Keratinocyte (primary cell): ENCODE measurements around the gene SURF1. TPM values are rescaled to one million over a fixed set of nuclear protein-coding genes. Genes with fewer than 3 reads are reported as not detected.

Source experiments
- DNase-seq: peaks from one replicate; pipeline ENCODE4 v3.0.0-alpha.2; 2011; ENCODE audit warnings: low read depth, missing footprints, low spot score
- FAIRE-seq: peaks from 2 replicates; lab custom pipeline; 2011; peaks lifted over from hg19 to GRCh38; lab: Jason Lieb, UNC
- H2AFZ ChIP-seq: 2 replicates; pipeline ENCODE4 v1.6.0; 2012; ENCODE audit warnings: low read length, control low read depth, inconsistent platforms; ENCODE audit not compliant: control insufficient read depth
- H3K27ac ChIP-seq: 2 replicates; pipeline ENCODE4 v1.5.1; 2011; ENCODE audit warnings: low read length; ENCODE audit not compliant: control insufficient read depth, insufficient read depth
- H3K27me3 ChIP-seq: 3 replicates; pipeline ENCODE4 v1.6.0; 2011; ENCODE audit warnings: low read length; ENCODE audit not compliant: control insufficient read depth, insufficient read depth; ENCODE audit errors: extremely low read depth
- H3K36me3 ChIP-seq, 2 experiments: 2 replicates in 1 of 2; 3 replicates in 1 of 2; pipeline ENCODE4 v1.5.1; 2011; ENCODE audit warnings: low read length in 2 of 2, mild to moderate bottlenecking in 1 of 2; ENCODE audit not compliant: control insufficient read depth in 2 of 2, insufficient read depth in 2 of 2; ENCODE audit errors: extremely low read depth in 1 of 2
- H3K4me1 ChIP-seq: 3 replicates; pipeline ENCODE4 v1.5.1; 2011; ENCODE audit warnings: low read length; ENCODE audit not compliant: control insufficient read depth, insufficient read depth; ENCODE audit errors: extremely low read depth
- H3K4me2 ChIP-seq: 3 replicates; pipeline ENCODE4 v1.6.0; 2011; ENCODE audit warnings: low read depth, low read length; ENCODE audit not compliant: control insufficient read depth, insufficient read depth; ENCODE audit errors: extremely low read depth
- H3K4me3 ChIP-seq, 3 experiments: fragments of 200-600 bp in 1 of 3; sonication (generic) in 1 of 3; 2 replicates in 2 of 3; 3 replicates in 1 of 3; pipeline ENCODE4 v1.5.1; 2011 to 2016; ENCODE audit warnings: low read length in 3 of 3, mild to moderate bottlenecking in 3 of 3, control low read depth in 2 of 3, inconsistent platforms in 1 of 3, low read depth in 1 of 3, mixed read lengths in 1 of 3, mixed run types in 1 of 3, moderate library complexity in 1 of 3; ENCODE audit not compliant: control insufficient read depth in 2 of 3, insufficient read depth in 2 of 3; ENCODE audit errors: extremely low read depth in 1 of 3
- H3K79me2 ChIP-seq: 2 replicates; pipeline ENCODE4 v1.6.0; 2012; ENCODE audit warnings: low read length; ENCODE audit not compliant: control insufficient read depth, insufficient read depth
- H3K9ac ChIP-seq: 3 replicates; pipeline ENCODE4 v1.6.0; 2011; ENCODE audit warnings: low read length; ENCODE audit not compliant: control insufficient read depth, insufficient read depth; ENCODE audit errors: extremely low read depth
- H3K9me1 ChIP-seq: 3 replicates; pipeline ENCODE4 v1.6.0; 2011; ENCODE audit warnings: low read length; ENCODE audit not compliant: control insufficient read depth, insufficient read depth; ENCODE audit errors: extremely low read depth
- H3K9me3 ChIP-seq: 2 replicates; pipeline ENCODE4 v1.5.1; 2012; ENCODE audit warnings: low read depth, low read length; ENCODE audit not compliant: control insufficient read depth
- H4K20me1 ChIP-seq: 3 replicates; pipeline ENCODE4 v1.6.0; 2011; ENCODE audit warnings: low read length; ENCODE audit not compliant: control insufficient read depth, insufficient read depth; ENCODE audit errors: extremely low read depth
- EZH2 ChIP-seq: IDR thresholded peaks from one replicate; pipeline ENCODE4 v1.6.1; 2012; ENCODE audit warnings: inconsistent platforms, mild to moderate bottlenecking, low read length, moderate library complexity
- dilution Hi-C: fragments of 300-500 bp; cut with MboI; formaldehyde crosslinking; loops from one replicate; pipeline ENCODE4 v1.7.0; 2020; ENCODE audit warnings: low sequenced_read_pairs; ENCODE audit not compliant: extremely low pct_ligation_motif_present
- polyA plus RNA-seq, 5 experiments: library from polyadenylated mRNA; depleted of rRNA in 3 of 5; stranded (reverse) in 3 of 5; stranded (forward) in 1 of 5; unstranded in 1 of 5; fragments of >200 nt; gene quantifications; 1 replicate in 1 of 5; 2 replicates in 3 of 5; 3 replicates in 1 of 5; pipeline versions ENCODE4 v1.2.1 to v1.2.3, GENCODE V29; 2011 to 2012; ENCODE audit warnings: missing spikeins in 2 of 5, low read depth in 1 of 5, low replicate concordance in 1 of 5
- TF ChIP-seq, protein P1 (sequence below), 3 experiments: IDR thresholded peaks in 1 of 3; conservative IDR thresholded peaks in 1 of 3; optimal IDR thresholded peaks in 1 of 3; 2 replicates in 2 of 3; 3 replicates in 1 of 3; pipeline versions ENCODE3 to v1.5.1; 2011; ENCODE audit warnings: low read length in 3 of 3, mild to moderate bottlenecking in 3 of 3, moderate library complexity in 2 of 3, control low read depth in 1 of 3, inconsistent platforms in 1 of 3; ENCODE audit not compliant: insufficient read depth in 2 of 3; ENCODE audit errors: extremely low read depth in 1 of 3

SURF1 gene
- polyA plus RNA-seq, 1 donor (not counting 4 experiments of a cell fraction or from before 2014, with no cell fraction given): 31.1 TPM

DNA sequence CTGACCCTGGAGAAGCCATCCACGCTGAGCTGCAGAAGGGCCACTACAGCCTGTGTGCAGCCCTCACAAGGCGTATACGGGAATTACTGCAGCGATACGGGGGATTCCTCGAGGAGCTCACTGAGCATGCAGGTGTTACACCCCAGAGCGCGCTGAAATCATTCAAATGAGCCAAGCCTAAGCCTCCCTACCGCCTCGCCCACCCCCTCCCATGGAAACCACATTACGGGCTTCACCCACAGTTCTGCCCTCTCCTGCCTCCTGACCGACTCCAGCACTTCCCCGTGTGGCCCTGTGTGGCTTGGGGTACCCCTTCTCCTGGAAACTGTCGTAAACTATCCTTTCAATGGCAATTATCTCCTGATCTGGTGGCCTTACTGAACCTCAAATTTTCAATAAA, 33.6 kb downstream of the SURF1 start:
- H3K4me2 ChIP-seq: no peak overlapping the region
- DNase-seq (no peak), FAIRE-seq (no peak)
- no peaks in the 10 kb centered on the region for H3K9me3 ChIP-seq
- H4K20me1 ChIP-seq: no peaks in the 10 kb centered on the region
- dilution Hi-C loops: no loop called here
- no peak overlapping the region for H3K27ac ChIP-seq
- no peaks in the 10 kb centered on the region for H3K9me1 ChIP-seq
- H2AFZ ChIP-seq: no peak overlapping the region
- H3K79me2 ChIP-seq: no peaks in the 10 kb centered on the region
- H3K36me3 ChIP-seq: no peaks in the 10 kb centered on the region
- no peaks in the 10 kb centered on the region for H3K4me1 ChIP-seq
- H3K4me3 ChIP-seq: no peak overlapping the region
- H3K27me3 ChIP-seq: peaks cover 8% of the 10 kb centered on the region
- TF ChIP-seq, protein P1, sequence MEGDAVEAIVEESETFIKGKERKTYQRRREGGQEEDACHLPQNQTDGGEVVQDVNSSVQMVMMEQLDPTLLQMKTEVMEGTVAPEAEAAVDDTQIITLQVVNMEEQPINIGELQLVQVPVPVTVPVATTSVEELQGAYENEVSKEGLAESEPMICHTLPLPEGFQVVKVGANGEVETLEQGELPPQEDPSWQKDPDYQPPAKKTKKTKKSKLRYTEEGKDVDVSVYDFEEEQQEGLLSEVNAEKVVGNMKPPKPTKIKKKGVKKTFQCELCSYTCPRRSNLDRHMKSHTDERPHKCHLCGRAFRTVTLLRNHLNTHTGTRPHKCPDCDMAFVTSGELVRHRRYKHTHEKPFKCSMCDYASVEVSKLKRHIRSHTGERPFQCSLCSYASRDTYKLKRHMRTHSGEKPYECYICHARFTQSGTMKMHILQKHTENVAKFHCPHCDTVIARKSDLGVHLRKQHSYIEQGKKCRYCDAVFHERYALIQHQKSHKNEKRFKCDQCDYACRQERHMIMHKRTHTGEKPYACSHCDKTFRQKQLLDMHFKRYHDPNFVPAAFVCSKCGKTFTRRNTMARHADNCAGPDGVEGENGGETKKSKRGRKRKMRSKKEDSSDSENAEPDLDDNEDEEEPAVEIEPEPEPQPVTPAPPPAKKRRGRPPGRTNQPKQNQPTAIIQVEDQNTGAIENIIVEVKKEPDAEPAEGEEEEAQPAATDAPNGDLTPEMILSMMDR (optimal IDR thresholded peaks at IDR 0.05 in 1 of 3, IDR thresholded peaks at IDR 0.05 in 1 of 3, conservative IDR thresholded peaks at IDR 0.05 in 1 of 3; ENCODE audit: extremely low read depth in 1 of 3, insufficient read depth in 2 of 3, low read length in 3 of 3): no peak
- TF ChIP-seq EZH2: no peak
- H3K9ac ChIP-seq: no peak overlapping the region

GRCh38 chr9:133321411-133321935, 34.8 kb downstream of the SURF1 start:
- no peak for FAIRE-seq

More at GRCh38 chr9:133321411-133321935, 34.8 kb downstream of the SURF1 start:
- H3K9me1 ChIP-seq: no peaks in the 10 kb centered on the region
- no peaks in the 10 kb centered on the region for H3K79me2 ChIP-seq
- peaks cover 8% of the 10 kb centered on the region for H3K27me3 ChIP-seq
- no peaks in the 10 kb centered on the region for H3K9me3 ChIP-seq
- no peaks in the 10 kb centered on the region for H4K20me1 ChIP-seq
- H3K4me3 ChIP-seq: no peak overlapping the region
- H3K36me3 ChIP-seq: no peaks in the 10 kb centered on the region
- TF ChIP-seq EZH2: no peak
- TF ChIP-seq, protein P1 (optimal IDR thresholded peaks at IDR 0.05 in 1 of 3, IDR thresholded peaks at IDR 0.05 in 1 of 3, conservative IDR thresholded peaks at IDR 0.05 in 1 of 3; ENCODE audit: extremely low read depth in 1 of 3, insufficient read depth in 2 of 3, low read length in 3 of 3): no peak
- no peaks in the 10 kb centered on the region for H3K4me1 ChIP-seq
- H2AFZ ChIP-seq: no peak overlapping the region
- no peak overlapping the region for H3K27ac ChIP-seq
- dilution Hi-C loops: no loop called here
- no peak overlapping the region for H3K9ac ChIP-seq
- DNase-seq: no peak
- H3K4me2 ChIP-seq: no peak overlapping the region
